H9 (cell line): ENCODE measurements around the gene MTCL1. TPM values are rescaled to one million over a fixed set of nuclear protein-coding genes. Genes with fewer than 3 reads are reported as not detected.

Source experiments
- DNase-seq: peaks from one replicate; pipeline ENCODE4 v3.0.0-alpha.2; 2017
- H2AFZ ChIP-seq: one replicate; pipeline ENCODE4 v1.6.1; 2013; ENCODE audit warnings: mild to moderate bottlenecking, low read length, control low read depth, moderate library complexity
- H2AK5ac ChIP-seq: 2 replicates; pipeline ENCODE4 v1.6.1; 2013; ENCODE audit warnings: low read length, control low read depth, mixed read lengths; ENCODE audit not compliant: insufficient read length
- H2BK120ac ChIP-seq: one replicate; pipeline ENCODE4 v1.6.1; 2013; ENCODE audit warnings: low read depth, mild to moderate bottlenecking, low read length, control low read depth, inconsistent platforms; ENCODE audit not compliant: poor library complexity, severe bottlenecking
- H2BK12ac ChIP-seq: 2 replicates; pipeline ENCODE4 v1.6.1; 2013; ENCODE audit warnings: low read length, control low read depth, mixed read lengths, low read depth; ENCODE audit not compliant: insufficient read length
- H2BK15ac ChIP-seq: 2 replicates; pipeline ENCODE4 v1.6.1; 2013; ENCODE audit warnings: low read depth, low read length, control low read depth
- H2BK20ac ChIP-seq: one replicate; pipeline ENCODE4 v1.6.1; 2013; ENCODE audit warnings: low read depth, mild to moderate bottlenecking, low read length, control low read depth, inconsistent platforms; ENCODE audit not compliant: poor library complexity, severe bottlenecking
- H2BK5ac ChIP-seq: 2 replicates; pipeline ENCODE4 v1.6.1; 2013; ENCODE audit warnings: low read length, control low read depth, mixed read lengths; ENCODE audit not compliant: insufficient read length
- H3K14ac ChIP-seq: 2 replicates; pipeline ENCODE4 v1.6.1; 2013; ENCODE audit warnings: low read length, control low read depth; ENCODE audit not compliant: insufficient read depth
- H3K18ac ChIP-seq: 2 replicates; pipeline ENCODE4 v1.6.1; 2013; ENCODE audit warnings: low read depth, mild to moderate bottlenecking, mixed read lengths, low read length, control low read depth; ENCODE audit not compliant: insufficient read length
- H3K23ac ChIP-seq: 2 replicates; pipeline ENCODE4 v1.6.1; 2013; ENCODE audit warnings: low read length, control low read depth, mixed read lengths, low read depth; ENCODE audit not compliant: insufficient read length
- H3K23me2 ChIP-seq: 2 replicates; pipeline ENCODE4 v1.6.1; 2013; ENCODE audit warnings: low read depth, mild to moderate bottlenecking, mixed read lengths, low read length, control low read depth; ENCODE audit not compliant: insufficient read length, poor library complexity, severe bottlenecking
- H3K27ac ChIP-seq: 2 replicates; pipeline ENCODE4 v1.5.1; 2013; ENCODE audit warnings: low read length, control low read depth, mixed read lengths, low read depth; ENCODE audit not compliant: insufficient read length
- H3K27me3 ChIP-seq: 2 replicates; pipeline ENCODE4 v1.6.1; 2013; ENCODE audit warnings: low read length, control low read depth, inconsistent platforms; ENCODE audit not compliant: insufficient read depth
- H3K4ac ChIP-seq: 2 replicates; pipeline ENCODE4 v1.6.1; 2013; ENCODE audit warnings: low read depth, mild to moderate bottlenecking, control low read depth, inconsistent platforms, low read length, moderate library complexity
- H3K4me1 ChIP-seq: 2 replicates; pipeline ENCODE4 v1.6.1; 2013; ENCODE audit warnings: low read length, control low read depth, inconsistent platforms; ENCODE audit not compliant: insufficient read depth
- H3K4me2 ChIP-seq: 2 replicates; pipeline ENCODE4 v1.6.1; 2013; ENCODE audit warnings: low read length, control low read depth, mixed read lengths; ENCODE audit not compliant: insufficient read length, insufficient read depth
- H3K56ac ChIP-seq: 2 replicates; pipeline ENCODE4 v1.6.1; 2013; ENCODE audit warnings: low read depth, mild to moderate bottlenecking, mixed read lengths, low read length, control low read depth; ENCODE audit not compliant: insufficient read length
- H3K79me1 ChIP-seq: 2 replicates; pipeline ENCODE4 v1.6.1; 2013; ENCODE audit warnings: low read depth, mild to moderate bottlenecking, moderate library complexity, low read length, control low read depth, inconsistent platforms; ENCODE audit not compliant: insufficient read depth, poor library complexity, severe bottlenecking
- H3K79me2 ChIP-seq: 2 replicates; pipeline ENCODE4 v1.6.1; 2013; ENCODE audit warnings: low read length, control low read depth, inconsistent platforms; ENCODE audit not compliant: insufficient read depth
- H3K9ac ChIP-seq: 2 replicates; pipeline ENCODE4 v1.6.1; 2013; ENCODE audit warnings: low read length, control low read depth, mixed read lengths; ENCODE audit not compliant: insufficient read length; ENCODE audit errors: extremely low read depth
- H3K9me3 ChIP-seq: one replicate; pipeline ENCODE4 v1.6.1; 2013; ENCODE audit warnings: low read depth, low read length, inconsistent platforms; ENCODE audit not compliant: control insufficient read depth
- H3T11ph ChIP-seq: one replicate; pipeline ENCODE4 v1.6.1; 2013; ENCODE audit warnings: mild to moderate bottlenecking, low read length, control low read depth, inconsistent platforms
- H4K20me1 ChIP-seq: one replicate; pipeline ENCODE4 v1.6.1; 2013; ENCODE audit not compliant: control insufficient read depth, insufficient read length, insufficient read depth
- H4K5ac ChIP-seq: 2 replicates; pipeline ENCODE4 v1.6.1; 2013; ENCODE audit warnings: low read depth, mild to moderate bottlenecking, mixed read lengths, low read length, control low read depth; ENCODE audit not compliant: insufficient read length
- H4K8ac ChIP-seq: replicated peaks from 2 replicates; pipeline ENCODE4 v1.6.1; 2013; ENCODE audit warnings: low read length, control low read depth, mixed read lengths, low read depth; ENCODE audit not compliant: insufficient read length
- H4K91ac ChIP-seq: 2 replicates; pipeline ENCODE4 v1.6.1; 2013; ENCODE audit warnings: low read depth, mild to moderate bottlenecking, moderate library complexity, mixed read lengths, low read length, control low read depth; ENCODE audit not compliant: insufficient read length
- H3K27ac Mint-ChIP-seq, 3 experiments: 2 replicates in 2 of 3; 3 replicates in 1 of 3; pipeline ENCODE4 v1.8.0; 2020 to 2021; ENCODE audit warnings: mixed read lengths in 3 of 3, mild to moderate bottlenecking in 1 of 3, moderate library complexity in 1 of 3
- H3K27me3 Mint-ChIP-seq: 2 replicates; pipeline ENCODE4 v1.8.0; 2021; ENCODE audit warnings: low read depth, mild to moderate bottlenecking, moderate library complexity, mixed read lengths
- H3K36me3 Mint-ChIP-seq, 3 experiments: 2 replicates in 2 of 3; 3 replicates in 1 of 3; pipeline ENCODE4 v1.8.0; 2020 to 2021; ENCODE audit warnings: low read depth in 3 of 3, mixed read lengths in 3 of 3; ENCODE audit not compliant: insufficient read depth in 1 of 3
- H3K4me1 Mint-ChIP-seq, 2 experiments: 2 replicates each; pipeline ENCODE4 v1.8.0; 2020; ENCODE audit warnings: mixed read lengths in 2 of 2
- H3K4me3 Mint-ChIP-seq, 2 experiments: 2 replicates in 1 of 2; 3 replicates in 1 of 2; pipeline ENCODE4 v1.8.0; 2020 to 2021; ENCODE audit warnings: mild to moderate bottlenecking in 2 of 2, mixed read lengths in 2 of 2, moderate library complexity in 1 of 2
- H3K9me3 Mint-ChIP-seq, 2 experiments: 2 replicates in 1 of 2; 3 replicates in 1 of 2; pipeline ENCODE4 v1.8.0; 2020; ENCODE audit warnings: mild to moderate bottlenecking in 2 of 2, mixed read lengths in 2 of 2, moderate library complexity in 1 of 2
- WGBS: extraction: QIAGEN DNeasy Blood & Tissue Kit; methylation state at CpG from one replicate; pipeline ENCODE4 v1.1.7; 2013; ENCODE audit warnings: missing lambda C conversion rate, low lambda C conversion rate, mixed read lengths; ENCODE audit not compliant: insufficient read length; ENCODE audit errors: extremely low coverage; 5-methylcytosine and 5-hydroxymethylcytosine counted together
- total RNA-seq: library from RNA; stranded (reverse); gene quantifications from 2 replicates; pipeline ENCODE4 v1.2.1, GENCODE V29; 2021
- TF ChIP-seq, protein P1 (sequence below): fragments of 200-600 bp; sonication (generic); conservative IDR thresholded peaks from 3 replicates; pipeline ENCODE4 v1.8.0; 2021; ENCODE audit warnings: antibody characterized with exemption, mild to moderate bottlenecking

Gene MTCL1
- total RNA-seq, 1 experiment from 2014 or later, result 50.7 TPM

DNA sequence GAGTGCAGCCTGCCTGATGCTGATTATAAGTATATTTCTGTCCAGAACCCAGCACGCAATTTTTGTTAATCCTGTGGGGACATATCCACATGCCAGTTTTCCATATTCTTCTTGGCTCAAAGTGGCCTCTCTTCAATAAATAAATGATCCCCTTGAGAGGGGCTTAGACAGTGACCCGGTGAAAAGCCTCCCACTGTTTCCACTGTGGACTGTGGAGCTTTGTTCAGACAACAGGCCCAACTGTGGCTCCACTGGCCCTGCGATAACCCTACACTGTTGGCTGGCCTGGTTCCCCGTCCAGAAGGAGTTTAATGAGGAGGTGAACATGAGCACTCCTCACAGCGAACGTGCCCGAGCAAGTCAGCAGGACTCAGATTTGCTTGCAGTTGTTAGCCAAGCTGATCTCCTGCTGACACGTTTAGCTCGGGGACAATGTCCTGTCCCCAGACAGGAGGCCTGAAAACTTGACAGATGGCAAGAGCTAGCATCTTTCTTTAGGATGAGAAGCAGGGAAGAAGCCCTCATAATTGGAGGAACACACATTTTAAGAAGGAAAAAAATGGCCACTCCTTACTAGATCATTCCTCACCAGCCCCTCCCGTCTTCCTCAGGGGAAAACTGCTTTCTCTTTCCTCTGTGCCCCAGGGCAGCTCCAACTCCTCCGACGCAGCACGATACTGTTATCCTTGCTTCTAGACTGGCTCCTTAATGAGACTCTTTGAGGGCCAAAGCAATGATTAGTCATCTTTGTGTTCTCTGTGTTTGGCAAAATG is 20.0 kb upstream of the MTCL1 start:
- Histone ChIP-seq H3K56ac (no peak overlapping the region), H3K9me3 (no peaks in the 10 kb centered on the region), H3K4me1 (peaks cover 10% of the 10 kb centered on the region; the same call in 1 of the 2 replicates), H2BK20ac (no peak overlapping the region), H4K20me1 (no peaks in the 10 kb centered on the region), H3K4me2 (no peak overlapping the region), H2BK120ac (no peak overlapping the region), H2BK15ac (no peak overlapping the region), H3K27ac (no peak overlapping the region), H2BK12ac (no peak overlapping the region), H3K23ac (no peak overlapping the region), H3K23me2 (no peaks in the 10 kb centered on the region), H3K18ac (peak overlapping the region; percentile 2), H3K4ac (no peak overlapping the region), H2AFZ (no peak overlapping the region), H3K9ac (no peak overlapping the region), H3K79me1 (no peaks in the 10 kb centered on the region), H4K5ac (no peak overlapping the region), H4K91ac (no peak overlapping the region), H3T11ph (no peak overlapping the region), H2AK5ac (no peak overlapping the region), H2BK5ac (no peak overlapping the region), H3K79me2 (no peaks in the 10 kb centered on the region), H4K8ac (no peak overlapping the region), H3K27me3 (no peaks in the 10 kb centered on the region), H3K14ac (no peak overlapping the region)
- peak overlapping the region in 2 of 3 experiments; percentile 15 to 74; a peak in 3 of 7 replicates for H3K27ac Mint-ChIP-seq
- TF ChIP-seq, protein P1, sequence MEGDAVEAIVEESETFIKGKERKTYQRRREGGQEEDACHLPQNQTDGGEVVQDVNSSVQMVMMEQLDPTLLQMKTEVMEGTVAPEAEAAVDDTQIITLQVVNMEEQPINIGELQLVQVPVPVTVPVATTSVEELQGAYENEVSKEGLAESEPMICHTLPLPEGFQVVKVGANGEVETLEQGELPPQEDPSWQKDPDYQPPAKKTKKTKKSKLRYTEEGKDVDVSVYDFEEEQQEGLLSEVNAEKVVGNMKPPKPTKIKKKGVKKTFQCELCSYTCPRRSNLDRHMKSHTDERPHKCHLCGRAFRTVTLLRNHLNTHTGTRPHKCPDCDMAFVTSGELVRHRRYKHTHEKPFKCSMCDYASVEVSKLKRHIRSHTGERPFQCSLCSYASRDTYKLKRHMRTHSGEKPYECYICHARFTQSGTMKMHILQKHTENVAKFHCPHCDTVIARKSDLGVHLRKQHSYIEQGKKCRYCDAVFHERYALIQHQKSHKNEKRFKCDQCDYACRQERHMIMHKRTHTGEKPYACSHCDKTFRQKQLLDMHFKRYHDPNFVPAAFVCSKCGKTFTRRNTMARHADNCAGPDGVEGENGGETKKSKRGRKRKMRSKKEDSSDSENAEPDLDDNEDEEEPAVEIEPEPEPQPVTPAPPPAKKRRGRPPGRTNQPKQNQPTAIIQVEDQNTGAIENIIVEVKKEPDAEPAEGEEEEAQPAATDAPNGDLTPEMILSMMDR, result no peak
- H3K4me3 Mint-ChIP-seq, result no peak overlapping the region
- peaks cover 41% of the 10 kb centered on the region in 2 experiments for H3K4me1 Mint-ChIP-seq
- H3K36me3 Mint-ChIP-seq, result no peaks in the 10 kb centered on the region
- no peaks in the 10 kb centered on the region for H3K9me3 Mint-ChIP-seq
- no peak for DNase-seq
- no peaks in the 10 kb centered on the region; the same call in 1 of the 2 replicates for H3K27me3 Mint-ChIP-seq
- no CpG with 5 or more reads among the region's 13 CpGs for WGBS
